ENCODE measurements around the gene ARID2.

ARID2 gene

DNA sequence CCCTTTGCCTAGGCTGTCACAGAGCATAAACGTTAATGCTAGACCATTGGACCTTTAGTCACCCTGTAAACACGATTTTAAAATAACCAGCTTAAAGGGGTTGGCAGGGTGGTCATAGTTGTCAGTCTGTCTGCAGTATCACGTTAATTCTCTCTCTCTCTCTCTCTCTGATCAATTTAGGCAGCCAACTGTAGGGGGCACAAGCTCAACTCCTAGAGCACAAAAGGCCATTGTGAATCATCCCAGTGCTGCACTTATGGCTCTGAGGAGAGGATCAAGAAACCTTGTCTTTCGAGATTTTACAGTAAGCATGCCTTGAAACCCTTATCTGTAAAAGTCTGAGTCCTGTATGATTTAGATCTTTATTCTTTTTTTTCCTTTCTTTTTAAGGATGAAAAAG, 163.7 kb downstream of the ARID2 start:
- Histone ChIP-seq H3K4me1 (ENCODE audit: control insufficient read depth, low read length) (no peaks in the 10 kb centered on the region), H3K4me3 (ENCODE audit: low read length) (no peak overlapping the region), H3K27ac (ENCODE audit: low read depth, low read length) (no peak overlapping the region), H3K27me3 (ENCODE audit: control insufficient read depth, low read length) (no peaks in the 10 kb centered on the region), H3K9me3 (ENCODE audit: control insufficient read depth, insufficient read depth, low read length) (no peaks in the 10 kb centered on the region), H3K9me2 (replicated peaks; ENCODE audit: control insufficient read depth, low read length) (no peaks in the 10 kb centered on the region), H3K79me2 (ENCODE audit: control insufficient read depth, low read length) (no peaks in the 10 kb centered on the region), H4K20me1 (ENCODE audit: control insufficient read depth, insufficient read depth, low read depth, low read length) (no peaks in the 10 kb centered on the region), H3F3A (ENCODE audit: control insufficient read depth, insufficient read depth) (no peaks in the 10 kb centered on the region), H3K4me2 (ENCODE audit: low read length) (no peak overlapping the region), H3K36me3 (ENCODE audit: control insufficient read depth, low read length) (peaks cover 63% of the 10 kb centered on the region)
- TF ChIP-seq, protein P1, sequence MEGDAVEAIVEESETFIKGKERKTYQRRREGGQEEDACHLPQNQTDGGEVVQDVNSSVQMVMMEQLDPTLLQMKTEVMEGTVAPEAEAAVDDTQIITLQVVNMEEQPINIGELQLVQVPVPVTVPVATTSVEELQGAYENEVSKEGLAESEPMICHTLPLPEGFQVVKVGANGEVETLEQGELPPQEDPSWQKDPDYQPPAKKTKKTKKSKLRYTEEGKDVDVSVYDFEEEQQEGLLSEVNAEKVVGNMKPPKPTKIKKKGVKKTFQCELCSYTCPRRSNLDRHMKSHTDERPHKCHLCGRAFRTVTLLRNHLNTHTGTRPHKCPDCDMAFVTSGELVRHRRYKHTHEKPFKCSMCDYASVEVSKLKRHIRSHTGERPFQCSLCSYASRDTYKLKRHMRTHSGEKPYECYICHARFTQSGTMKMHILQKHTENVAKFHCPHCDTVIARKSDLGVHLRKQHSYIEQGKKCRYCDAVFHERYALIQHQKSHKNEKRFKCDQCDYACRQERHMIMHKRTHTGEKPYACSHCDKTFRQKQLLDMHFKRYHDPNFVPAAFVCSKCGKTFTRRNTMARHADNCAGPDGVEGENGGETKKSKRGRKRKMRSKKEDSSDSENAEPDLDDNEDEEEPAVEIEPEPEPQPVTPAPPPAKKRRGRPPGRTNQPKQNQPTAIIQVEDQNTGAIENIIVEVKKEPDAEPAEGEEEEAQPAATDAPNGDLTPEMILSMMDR (IDR thresholded peaks at IDR 0.05; ENCODE audit: low read depth, low read length, poor library complexity, severe bottlenecking) = peak; percentile 26
- TF ChIP-seq EZH2phosphoT487 (IDR thresholded peaks at IDR 0.05; ENCODE audit: borderline replicate concordance, low read length) = no peak

DNA sequence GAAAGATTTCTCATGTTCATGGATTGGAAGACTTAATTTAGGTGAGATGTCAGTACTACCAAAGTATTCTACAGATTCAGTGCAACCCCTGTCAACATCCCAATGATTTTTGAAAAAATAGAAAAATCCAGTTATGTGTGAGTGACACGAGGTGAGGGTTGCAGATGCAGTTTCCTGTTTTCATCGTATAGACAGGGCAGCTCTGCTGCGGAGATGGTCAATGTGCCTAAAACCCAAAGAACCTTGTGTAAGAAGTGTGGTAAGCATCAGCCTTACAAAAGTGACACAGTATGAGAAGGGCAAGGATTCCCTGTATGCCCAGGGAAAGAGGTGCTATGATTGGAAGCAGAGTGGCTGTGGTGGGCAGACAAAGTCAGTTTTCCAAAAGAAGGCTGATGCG, 166.5 kb downstream of the ARID2 start:
- Histone ChIP-seq H3K4me1 (ENCODE audit: control insufficient read depth, low read length) (no peaks in the 10 kb centered on the region), H3F3A (ENCODE audit: control insufficient read depth, insufficient read depth) (no peaks in the 10 kb centered on the region), H3K9me2 (replicated peaks; ENCODE audit: control insufficient read depth, low read length) (no peaks in the 10 kb centered on the region), H4K20me1 (ENCODE audit: control insufficient read depth, insufficient read depth, low read depth, low read length) (no peaks in the 10 kb centered on the region), H3K79me2 (ENCODE audit: control insufficient read depth, low read length) (no peaks in the 10 kb centered on the region), H3K9me3 (ENCODE audit: control insufficient read depth, insufficient read depth, low read length) (no peaks in the 10 kb centered on the region), H3K4me2 (ENCODE audit: low read length) (no peak overlapping the region), H3K27me3 (ENCODE audit: control insufficient read depth, low read length) (no peaks in the 10 kb centered on the region), H3K36me3 (ENCODE audit: control insufficient read depth, low read length) (peaks cover 63% of the 10 kb centered on the region), H3K27ac (ENCODE audit: low read depth, low read length) (no peak overlapping the region), H3K4me3 (ENCODE audit: low read length) (no peak overlapping the region)
- TF ChIP-seq EZH2phosphoT487 (IDR thresholded peaks at IDR 0.05; ENCODE audit: borderline replicate concordance, low read length) = no peak
- TF ChIP-seq, protein P1 (IDR thresholded peaks at IDR 0.05; ENCODE audit: low read depth, low read length, poor library complexity, severe bottlenecking) = no peak

GRCh38 chr12:45898094-45898493, 168.6 kb downstream of the ARID2 start:
- H3K27me3 ChIP-seq (ENCODE audit: control insufficient read depth, low read length) = no peaks in the 10 kb centered on the region
- H4K20me1 ChIP-seq (ENCODE audit: control insufficient read depth, insufficient read depth, low read depth, low read length) = no peaks in the 10 kb centered on the region
- H3K36me3 ChIP-seq (ENCODE audit: control insufficient read depth, low read length) = peaks cover 44% of the 10 kb centered on the region

More at GRCh38 chr12:45898094-45898493, 168.6 kb downstream of the ARID2 start:
- TF ChIP-seq, protein P1 (IDR thresholded peaks at IDR 0.05; ENCODE audit: low read depth, low read length, poor library complexity, severe bottlenecking) = no peak
- TF ChIP-seq EZH2phosphoT487 (IDR thresholded peaks at IDR 0.05; ENCODE audit: borderline replicate concordance, low read length) = no peak
- Histone ChIP-seq H3K27ac (ENCODE audit: low read depth, low read length) (no peak overlapping the region), H3K4me3 (ENCODE audit: low read length) (no peak overlapping the region), H3K9me3 (ENCODE audit: control insufficient read depth, insufficient read depth, low read length) (no peaks in the 10 kb centered on the region), H3K9me2 (replicated peaks; ENCODE audit: control insufficient read depth, low read length) (no peaks in the 10 kb centered on the region), H3F3A (ENCODE audit: control insufficient read depth, insufficient read depth) (no peaks in the 10 kb centered on the region; the same call in 1 of the 2 replicates), H3K4me2 (ENCODE audit: low read length) (no peak overlapping the region), H3K4me1 (ENCODE audit: control insufficient read depth, low read length) (no peaks in the 10 kb centered on the region), H3K79me2 (ENCODE audit: control insufficient read depth, low read length) (no peaks in the 10 kb centered on the region)

All from DOHH2 (cell line).